ENCODE results near the gene UTP25. TPM values are rescaled to one million over a fixed set of nuclear protein-coding genes. Genes with fewer than 3 reads are reported as not detected.

UTP25 gene
- total RNA-seq, 2 donors from 2014 or later = 4.3 to 6.0 TPM

GRCh38 chr1:209809611-209810010 lies 18.2 kb upstream of the UTP25 start:
- H3K36me3 ChIP-seq (ENCODE audit: control insufficient read depth, insufficient read depth, low read length) = no peaks in the 10 kb centered on the region
- DNase-seq = no peak
- Mint-ChIP-seq H3K27me3 (ENCODE audit: insufficient read depth) (no peaks in the 10 kb centered on the region), H3K4me3 (no peak overlapping the region), H3K9me3 (no peaks in the 10 kb centered on the region), H3K4me1 (peaks cover 12% of the 10 kb centered on the region), H3K27ac (no peak overlapping the region), H3K36me3 (ENCODE audit: low read depth) (no peaks in the 10 kb centered on the region)
- no peak overlapping the region for H3K9ac ChIP-seq (ENCODE audit: extremely low read depth, low read length, poor library complexity, severe bottlenecking)
- peaks cover 4% of the 10 kb centered on the region for H3K4me1 ChIP-seq (ENCODE audit: control insufficient read depth, insufficient read depth, low read length)
- H3K4me3 ChIP-seq (ENCODE audit: low read length) = no peak overlapping the region
- H3K27me3 ChIP-seq (ENCODE audit: control insufficient read depth, insufficient read depth, low read length, poor library complexity, severe bottlenecking) = peaks cover 10% of the 10 kb centered on the region
- WGBS, 2 experiments (ENCODE audit: insufficient coverage in 1 of 2, insufficient read length in 1 of 2) = 80 to 100% methylated on average over 2 to 4 of the region's 4 CpGs
- no peaks in the 10 kb centered on the region for H3K9me3 ChIP-seq (ENCODE audit: control insufficient read depth, low read length)
- H3K27ac ChIP-seq (ENCODE audit: low read depth, low read length) = no peak overlapping the region
- TF ChIP-seq CTCF (conservative IDR thresholded peaks at IDR 0.05) = no peak

- no peak overlapping the region for H3K27ac Mint-ChIP-seq
- Histone ChIP-seq H3K27me3 (ENCODE audit: control insufficient read depth, insufficient read depth, low read length, poor library complexity, severe bottlenecking) (no peaks in the 10 kb centered on the region), H3K4me1 (ENCODE audit: control insufficient read depth, insufficient read depth, low read length) (peaks cover 4% of the 10 kb centered on the region), H3K27ac (ENCODE audit: low read depth, low read length) (no peak overlapping the region), H3K4me3 (ENCODE audit: low read length) (no peak overlapping the region), H3K9ac (ENCODE audit: extremely low read depth, low read length, poor library complexity, severe bottlenecking) (no peak overlapping the region), H3K36me3 (ENCODE audit: control insufficient read depth, insufficient read depth, low read length) (no peaks in the 10 kb centered on the region), H3K9me3 (ENCODE audit: control insufficient read depth, low read length) (no peaks in the 10 kb centered on the region)
- no peaks in the 10 kb centered on the region for H3K9me3 Mint-ChIP-seq
- no peak overlapping the region for H3K4me3 Mint-ChIP-seq
- no peak for DNase-seq
- H3K27me3 Mint-ChIP-seq (ENCODE audit: insufficient read depth) = no peaks in the 10 kb centered on the region
- TF ChIP-seq CTCF (conservative IDR thresholded peaks at IDR 0.05) = no peak
- WGBS, 2 experiments (ENCODE audit: insufficient coverage in 1 of 2, insufficient read length in 1 of 2) = 73 to 95% methylated on average over 4 to 5 of the region's 5 CpGs
- H3K36me3 Mint-ChIP-seq (ENCODE audit: low read depth) = no peaks in the 10 kb centered on the region
- peaks cover 3% of the 10 kb centered on the region for H3K4me1 Mint-ChIP-seq
Observed at GRCh38 chr1:209810783-209811182, 17.0 kb upstream of the UTP25 start.

GRCh38 chr1:209813902-209814301 lies 13.9 kb upstream of the UTP25 start:
- Histone ChIP-seq H3K27me3 (ENCODE audit: control insufficient read depth, insufficient read depth, low read length, poor library complexity, severe bottlenecking) (peaks cover 5% of the 10 kb centered on the region), H3K9me3 (ENCODE audit: control insufficient read depth, low read length) (no peaks in the 10 kb centered on the region), H3K27ac (ENCODE audit: low read depth, low read length) (no peak overlapping the region), H3K36me3 (ENCODE audit: control insufficient read depth, insufficient read depth, low read length) (no peaks in the 10 kb centered on the region), H3K9ac (ENCODE audit: extremely low read depth, low read length, poor library complexity, severe bottlenecking) (no peak overlapping the region), H3K4me1 (ENCODE audit: control insufficient read depth, insufficient read depth, low read length) (no peaks in the 10 kb centered on the region), H3K4me3 (ENCODE audit: low read length) (no peak overlapping the region)
- Mint-ChIP-seq H3K27me3 (ENCODE audit: insufficient read depth) (peaks cover 10% of the 10 kb centered on the region), H3K9me3 (no peaks in the 10 kb centered on the region), H3K36me3 (ENCODE audit: low read depth) (no peaks in the 10 kb centered on the region), H3K4me1 (peaks cover 4% of the 10 kb centered on the region), H3K27ac (no peak overlapping the region), H3K4me3 (no peak overlapping the region)
- 94 to 96% methylated on average over 4 of the region's 4 CpGs for WGBS, 2 experiments (ENCODE audit: insufficient coverage in 1 of 2, insufficient read length in 1 of 2)
- TF ChIP-seq CTCF (conservative IDR thresholded peaks at IDR 0.05) = no peak
- DNase-seq = no peak

Data from endodermal cell (in vitro differentiated cells).